MCF 10A (cell line): ENCODE results near the gene RLN1. TPM values are rescaled to one million over a fixed set of nuclear protein-coding genes. Genes with fewer than 3 reads are reported as not detected.
"Not testable (repeated sequence)": the region's sequence is repeated elsewhere in the genome, so short reads cannot be mapped to it uniquely, and the experiment has no call there.

Source experiments
- BruUV-seq: library from RNA; stranded (reverse); fragments of 400-500 nt; replicated peaks from 2 replicates; lab custom pipeline; 2021; lab: Mats Ljungman, UMichigan
- CTCF ChIA-PET: fragments of 300-600 bp; sonication (Branson Sonifier 250); formaldehyde crosslinking; extraction: SDS; loops from one replicate; lab custom pipeline; 2021; ENCODE audit warnings: antibody characterized with exemption, inconsistent platforms; lab: Yijun Ruan, JAX
- POLR2A ChIA-PET: fragments of 300-600, 350-650 bp; sonication (Branson Sonifier 250); formaldehyde crosslinking; extraction: SDS; loops from one replicate; lab custom pipeline; 2020; ENCODE audit warnings: antibody characterized with exemption, inconsistent platforms; lab: Yijun Ruan, JAX
- DNase-seq: peaks from one replicate; pipeline ENCODE4 v3.0.0-alpha.2; 2018; ENCODE audit not compliant: unreplicated experiment
- H3K27ac Mint-ChIP-seq: one replicate; pipeline ENCODE4 v1.8.0; 2022; ENCODE audit warnings: mild to moderate bottlenecking, low read depth, mixed read lengths; ENCODE audit not compliant: unreplicated experiment
- H3K27me3 Mint-ChIP-seq: one replicate; pipeline ENCODE4 v1.8.0; 2022; ENCODE audit warnings: mixed read lengths; ENCODE audit not compliant: insufficient read depth, unreplicated experiment
- H3K36me3 Mint-ChIP-seq: one replicate; pipeline ENCODE4 v1.8.0; 2022; ENCODE audit warnings: mild to moderate bottlenecking, moderate library complexity, mixed read lengths; ENCODE audit not compliant: insufficient read depth, unreplicated experiment
- H3K4me1 Mint-ChIP-seq: one replicate; pipeline ENCODE4 v1.8.0; 2022; ENCODE audit warnings: mixed read lengths; ENCODE audit not compliant: insufficient read depth, unreplicated experiment
- H3K4me3 Mint-ChIP-seq: one replicate; pipeline ENCODE4 v1.8.0; 2022; ENCODE audit warnings: mild to moderate bottlenecking, moderate library complexity, mixed read lengths; ENCODE audit not compliant: unreplicated experiment
- H3K9me3 Mint-ChIP-seq: one replicate; pipeline ENCODE4 v1.8.0; 2022; ENCODE audit warnings: mixed read lengths; ENCODE audit not compliant: unreplicated experiment
- intact Hi-C: fragments of 100-400 bp; cut with micrococcal nuclease; formaldehyde crosslinking; loops from 2 replicates; pipeline ENCODE4 v1.14.1; 2022
- total RNA-seq: library from RNA; stranded (reverse); gene quantifications from 2 replicates; pipeline ENCODE4 v1.2.3, GENCODE V29; 2022
- TF ChIP-seq, protein P1 (sequence below): fragments of 200-600 bp; IDR thresholded peaks from one replicate; pipeline ENCODE4 v1.8.0; 2022; ENCODE audit warnings: antibody characterized with exemption, mild to moderate bottlenecking; ENCODE audit not compliant: unreplicated experiment

RLN1 gene
- total RNA-seq, 1 experiment from 2014 or later, result not detected

DNA sequence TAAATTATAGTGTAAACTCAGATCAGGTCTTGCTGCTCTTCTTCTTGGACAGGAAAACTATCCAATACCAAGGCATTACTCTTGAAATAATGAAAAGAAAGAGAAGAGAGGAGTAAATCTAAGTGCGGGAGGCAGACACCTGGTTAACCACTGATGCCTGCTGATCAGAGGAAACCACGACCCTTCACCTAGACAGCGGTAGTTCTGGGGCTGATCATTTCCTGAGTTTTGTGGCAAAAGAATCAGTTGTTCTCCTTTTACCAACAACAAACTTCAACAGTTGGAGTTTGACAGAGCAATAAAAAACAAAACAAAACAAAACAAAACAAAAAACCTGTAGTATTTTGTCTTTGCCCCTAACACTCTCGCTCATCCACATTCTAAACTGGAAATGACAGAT, 3.0 kb downstream of the RLN1 start:
- no peaks in the 10 kb centered on the region for H3K9me3 Mint-ChIP-seq
- CTCF ChIA-PET, result no interaction called here
- no peak overlapping the region for H3K27ac Mint-ChIP-seq
- no peak for DNase-seq
- POLR2A ChIA-PET, result no interaction called here
- TF ChIP-seq, protein P1, sequence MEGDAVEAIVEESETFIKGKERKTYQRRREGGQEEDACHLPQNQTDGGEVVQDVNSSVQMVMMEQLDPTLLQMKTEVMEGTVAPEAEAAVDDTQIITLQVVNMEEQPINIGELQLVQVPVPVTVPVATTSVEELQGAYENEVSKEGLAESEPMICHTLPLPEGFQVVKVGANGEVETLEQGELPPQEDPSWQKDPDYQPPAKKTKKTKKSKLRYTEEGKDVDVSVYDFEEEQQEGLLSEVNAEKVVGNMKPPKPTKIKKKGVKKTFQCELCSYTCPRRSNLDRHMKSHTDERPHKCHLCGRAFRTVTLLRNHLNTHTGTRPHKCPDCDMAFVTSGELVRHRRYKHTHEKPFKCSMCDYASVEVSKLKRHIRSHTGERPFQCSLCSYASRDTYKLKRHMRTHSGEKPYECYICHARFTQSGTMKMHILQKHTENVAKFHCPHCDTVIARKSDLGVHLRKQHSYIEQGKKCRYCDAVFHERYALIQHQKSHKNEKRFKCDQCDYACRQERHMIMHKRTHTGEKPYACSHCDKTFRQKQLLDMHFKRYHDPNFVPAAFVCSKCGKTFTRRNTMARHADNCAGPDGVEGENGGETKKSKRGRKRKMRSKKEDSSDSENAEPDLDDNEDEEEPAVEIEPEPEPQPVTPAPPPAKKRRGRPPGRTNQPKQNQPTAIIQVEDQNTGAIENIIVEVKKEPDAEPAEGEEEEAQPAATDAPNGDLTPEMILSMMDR, result no peak
- BruUV-seq, result no TSS peak
- no peaks in the 10 kb centered on the region for H3K4me1 Mint-ChIP-seq
- H3K4me3 Mint-ChIP-seq, result no peak overlapping the region
- no peaks in the 10 kb centered on the region for H3K36me3 Mint-ChIP-seq
- H3K27me3 Mint-ChIP-seq, result peaks cover 23% of the 10 kb centered on the region
- intact Hi-C loops, result no loop called here

DNA sequence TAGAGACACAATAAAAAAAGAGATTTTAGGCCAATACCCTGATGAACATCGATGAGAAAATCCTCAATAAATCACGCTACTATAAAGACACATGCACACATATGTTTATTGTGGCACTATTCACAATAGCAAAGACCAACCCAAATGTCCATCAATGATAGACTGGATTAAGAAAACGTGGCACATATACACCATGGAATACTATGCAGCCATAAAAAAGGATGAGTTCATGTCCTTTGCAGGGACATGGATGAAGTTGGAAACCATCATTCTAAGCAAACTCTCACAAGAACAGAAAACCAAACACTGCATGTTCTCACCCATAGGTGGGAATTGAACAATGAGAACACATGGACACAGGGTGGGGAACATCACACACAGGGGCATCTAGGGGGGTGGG, 8.4 kb downstream of the RLN1 start:
- BruUV-seq, H3K27ac Mint-ChIP-seq, intact Hi-C loops, POLR2A ChIA-PET, DNase-seq, H3K4me1 Mint-ChIP-seq, H3K4me3 Mint-ChIP-seq, H3K36me3 Mint-ChIP-seq, H3K9me3 Mint-ChIP-seq: not testable (repeated sequence)
- H3K27me3 Mint-ChIP-seq, result peaks cover 23% of the 10 kb centered on the region
- CTCF ChIA-PET, result interaction anchor here (0.9 kb wide), 1 partner anchor 20 kb away, joined by 3 read pairs; no protein-coding TSS in a partner anchor

- Mint-ChIP-seq H3K9me3 (no peaks in the 10 kb centered on the region), H3K36me3 (no peaks in the 10 kb centered on the region), H3K27ac (no peak overlapping the region), H3K4me1 (no peaks in the 10 kb centered on the region), H3K27me3 (peaks cover 4% of the 10 kb centered on the region), H3K4me3 (no peak overlapping the region)
- BruUV-seq, result no TSS peak
- CTCF ChIA-PET, result interaction anchor here (0.9 kb wide), 1 partner anchor 24 kb away, joined by 3 read pairs; no protein-coding TSS in a partner anchor
- intact Hi-C loops, result no loop called here
- POLR2A ChIA-PET, result no interaction called here
- TF ChIP-seq, protein P1, result no peak
- DNase-seq, result no peak
Measured at GRCh38 chr9:5326893-5327548, 12.7 kb downstream of the RLN1 start.

GRCh38 chr9:5326187-5326586, 13.5 kb downstream of the RLN1 start:
- no peak overlapping the region for H3K4me3 Mint-ChIP-seq
- H3K36me3 Mint-ChIP-seq, result no peaks in the 10 kb centered on the region
- ChIA-PET CTCF (no interaction called here), POLR2A (no interaction called here)
- intact Hi-C loops, result no loop called here
- BruUV-seq, result no TSS peak
- no peaks in the 10 kb centered on the region for H3K9me3 Mint-ChIP-seq
- H3K27me3 Mint-ChIP-seq, result peaks cover 12% of the 10 kb centered on the region
- TF ChIP-seq, protein P1, result no peak
- DNase-seq, result no peak
- H3K27ac Mint-ChIP-seq, result no peak overlapping the region
- H3K4me1 Mint-ChIP-seq, result no peaks in the 10 kb centered on the region

- H3K4me3 Mint-ChIP-seq, H3K4me1 Mint-ChIP-seq, H3K9me3 Mint-ChIP-seq, BruUV-seq, H3K36me3 Mint-ChIP-seq, DNase-seq, intact Hi-C loops, H3K27ac Mint-ChIP-seq: not testable (repeated sequence)
- ChIA-PET POLR2A (interaction anchor here (1.0 kb wide), 1 partner anchor 21 kb away, joined by 3 read pairs; no protein-coding TSS in a partner anchor), CTCF (interaction anchor here (0.5 to 0.9 kb wide), 2 partner anchors 11 to 133 kb away, joined by 3 to 4 read pairs; no protein-coding TSS in a partner anchor)
- peaks cover 23% of the 10 kb centered on the region for H3K27me3 Mint-ChIP-seq
Measured at GRCh38 chr9:5321601-5322000, 18.1 kb downstream of the RLN1 start.
